ENCODE data around the gene PLS3.

DNA sequence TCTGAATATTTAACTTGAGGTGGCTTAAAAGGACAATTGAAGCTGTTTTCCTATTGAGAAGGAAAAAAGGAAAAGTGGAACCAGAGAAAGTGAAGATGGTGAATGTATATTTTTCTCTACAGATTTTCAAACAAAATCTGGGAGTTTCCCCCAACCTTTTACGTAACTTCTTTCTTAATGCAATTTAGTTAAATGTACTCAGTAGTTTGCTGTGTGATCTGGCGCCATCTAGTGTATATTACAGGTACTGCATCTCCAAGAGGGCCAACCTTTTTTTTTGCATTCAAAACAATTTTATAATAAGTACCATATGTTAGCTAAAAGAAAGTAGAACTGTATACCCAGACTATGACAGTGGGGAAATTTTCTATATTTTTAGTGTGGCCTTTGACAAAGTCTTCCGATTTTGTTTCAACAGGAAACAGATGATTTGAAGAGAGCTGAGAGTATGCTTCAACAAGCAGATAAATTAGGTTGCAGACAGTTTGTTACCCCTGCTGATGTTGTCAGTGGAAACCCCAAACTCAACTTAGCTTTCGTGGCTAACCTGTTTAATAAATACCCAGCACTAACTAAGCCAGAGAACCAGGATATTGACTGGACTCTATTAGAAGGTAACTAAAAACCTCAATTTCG is 82.0 kb downstream of the PLS3 start:
- TF ChIP-seq EZH2 (IDR thresholded peaks at IDR 0.05; ENCODE audit: borderline replicate concordance, low read depth, low read length, poor library complexity, severe bottlenecking): no peak
- TF ChIP-seq, protein P1, sequence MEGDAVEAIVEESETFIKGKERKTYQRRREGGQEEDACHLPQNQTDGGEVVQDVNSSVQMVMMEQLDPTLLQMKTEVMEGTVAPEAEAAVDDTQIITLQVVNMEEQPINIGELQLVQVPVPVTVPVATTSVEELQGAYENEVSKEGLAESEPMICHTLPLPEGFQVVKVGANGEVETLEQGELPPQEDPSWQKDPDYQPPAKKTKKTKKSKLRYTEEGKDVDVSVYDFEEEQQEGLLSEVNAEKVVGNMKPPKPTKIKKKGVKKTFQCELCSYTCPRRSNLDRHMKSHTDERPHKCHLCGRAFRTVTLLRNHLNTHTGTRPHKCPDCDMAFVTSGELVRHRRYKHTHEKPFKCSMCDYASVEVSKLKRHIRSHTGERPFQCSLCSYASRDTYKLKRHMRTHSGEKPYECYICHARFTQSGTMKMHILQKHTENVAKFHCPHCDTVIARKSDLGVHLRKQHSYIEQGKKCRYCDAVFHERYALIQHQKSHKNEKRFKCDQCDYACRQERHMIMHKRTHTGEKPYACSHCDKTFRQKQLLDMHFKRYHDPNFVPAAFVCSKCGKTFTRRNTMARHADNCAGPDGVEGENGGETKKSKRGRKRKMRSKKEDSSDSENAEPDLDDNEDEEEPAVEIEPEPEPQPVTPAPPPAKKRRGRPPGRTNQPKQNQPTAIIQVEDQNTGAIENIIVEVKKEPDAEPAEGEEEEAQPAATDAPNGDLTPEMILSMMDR (conservative IDR thresholded peaks at IDR 0.05; ENCODE audit: low read depth, low read length): peak; percentile 97

Data from A673 (cell line).